DND-41 (cell line): Measurements from ENCODE around the gene CRTC3.

Experiments
- ATAC-seq: fragments of 200-7000 bp; cut with Tn5 transposase; 3 replicates; pipeline ENCODE4 v1.9.1; 2021; ENCODE audit warnings: low read depth; ENCODE audit not compliant: insufficient read depth
- DNase-seq: peaks from one replicate; pipeline ENCODE4 v3.0.0-alpha.2; 2020
- H2AFZ ChIP-seq: 2 replicates; pipeline ENCODE4 v1.6.0; 2012; ENCODE audit warnings: low read depth, low read length
- H3K27ac ChIP-seq: 2 replicates; pipeline ENCODE4 v1.5.1; 2012; ENCODE audit warnings: low read length, inconsistent platforms
- H3K27me3 ChIP-seq: fragments of 200-600 bp; sonication (generic); 2 replicates; pipeline ENCODE4 v1.6.0; 2012; ENCODE audit warnings: low read length, mild to moderate bottlenecking, inconsistent platforms; ENCODE audit not compliant: insufficient read depth, poor library complexity
- H3K36me3 ChIP-seq: 2 replicates; pipeline ENCODE4 v1.5.1; 2012; ENCODE audit warnings: low read length, inconsistent platforms; ENCODE audit not compliant: insufficient read depth
- H3K4me1 ChIP-seq: 2 replicates; pipeline ENCODE4 v1.5.1; 2012; ENCODE audit warnings: mild to moderate bottlenecking, low read length; ENCODE audit not compliant: insufficient read depth
- H3K4me2 ChIP-seq: 2 replicates; pipeline ENCODE4 v1.6.0; 2012; ENCODE audit warnings: mild to moderate bottlenecking, moderate library complexity, low read length, inconsistent platforms; ENCODE audit not compliant: insufficient read depth
- H3K4me3 ChIP-seq, 2 experiments: fragments of 200-600 bp in 1 of 2; shearing (Covaris generic) in 1 of 2; 2 replicates each; pipeline ENCODE4 v1.5.1; 2012 to 2016; ENCODE audit warnings: inconsistent platforms in 2 of 2, low read length in 2 of 2, mild to moderate bottlenecking in 2 of 2, low read depth in 1 of 2, moderate library complexity in 1 of 2
- H3K79me2 ChIP-seq: 2 replicates; pipeline ENCODE4 v1.6.0; 2012; ENCODE audit warnings: low read length, inconsistent platforms; ENCODE audit not compliant: insufficient read depth
- H3K9ac ChIP-seq: 2 replicates; pipeline ENCODE4 v1.6.0; 2012; ENCODE audit warnings: low read depth, mild to moderate bottlenecking, inconsistent platforms, low read length, moderate library complexity
- H3K9me3 ChIP-seq: 2 replicates; pipeline ENCODE4 v1.5.1; 2012; ENCODE audit warnings: low read length, moderate library complexity, mild to moderate bottlenecking, inconsistent platforms; ENCODE audit not compliant: insufficient read depth, severe bottlenecking
- H4K20me1 ChIP-seq: 2 replicates; pipeline ENCODE4 v1.6.0; 2012; ENCODE audit warnings: low read length; ENCODE audit not compliant: insufficient read depth
- EZH2 ChIP-seq: IDR thresholded peaks from 3 replicates; pipeline ENCODE4 v1.6.1; 2012; ENCODE audit warnings: borderline replicate concordance, low read depth, mild to moderate bottlenecking, moderate library complexity, low read length, inconsistent platforms; ENCODE audit not compliant: severe bottlenecking
- TF ChIP-seq, protein P1 (sequence below): IDR thresholded peaks from 2 replicates; pipeline ENCODE4 v1.5.1; 2012; ENCODE audit warnings: borderline replicate concordance, low read length, moderate library complexity, mild to moderate bottlenecking; ENCODE audit not compliant: poor library complexity, severe bottlenecking; ENCODE audit errors: extremely low read depth

CRTC3 gene

GRCh38 chr15:90617668-90618097, 88.0 kb downstream of the CRTC3 start:
- H2AFZ ChIP-seq = no peak overlapping the region
- H3K9ac ChIP-seq = no peak overlapping the region
- no peak for TF ChIP-seq EZH2
- TF ChIP-seq, protein P1, sequence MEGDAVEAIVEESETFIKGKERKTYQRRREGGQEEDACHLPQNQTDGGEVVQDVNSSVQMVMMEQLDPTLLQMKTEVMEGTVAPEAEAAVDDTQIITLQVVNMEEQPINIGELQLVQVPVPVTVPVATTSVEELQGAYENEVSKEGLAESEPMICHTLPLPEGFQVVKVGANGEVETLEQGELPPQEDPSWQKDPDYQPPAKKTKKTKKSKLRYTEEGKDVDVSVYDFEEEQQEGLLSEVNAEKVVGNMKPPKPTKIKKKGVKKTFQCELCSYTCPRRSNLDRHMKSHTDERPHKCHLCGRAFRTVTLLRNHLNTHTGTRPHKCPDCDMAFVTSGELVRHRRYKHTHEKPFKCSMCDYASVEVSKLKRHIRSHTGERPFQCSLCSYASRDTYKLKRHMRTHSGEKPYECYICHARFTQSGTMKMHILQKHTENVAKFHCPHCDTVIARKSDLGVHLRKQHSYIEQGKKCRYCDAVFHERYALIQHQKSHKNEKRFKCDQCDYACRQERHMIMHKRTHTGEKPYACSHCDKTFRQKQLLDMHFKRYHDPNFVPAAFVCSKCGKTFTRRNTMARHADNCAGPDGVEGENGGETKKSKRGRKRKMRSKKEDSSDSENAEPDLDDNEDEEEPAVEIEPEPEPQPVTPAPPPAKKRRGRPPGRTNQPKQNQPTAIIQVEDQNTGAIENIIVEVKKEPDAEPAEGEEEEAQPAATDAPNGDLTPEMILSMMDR = no peak
- H3K4me3 ChIP-seq = no peak overlapping the region
- ATAC-seq (no peak), DNase-seq (no peak)
- no peak overlapping the region for H3K27ac ChIP-seq
- no peak overlapping the region for H3K4me2 ChIP-seq
- no peaks in the 10 kb centered on the region for H3K27me3 ChIP-seq
- H3K9me3 ChIP-seq = no peaks in the 10 kb centered on the region
- no peaks in the 10 kb centered on the region for H4K20me1 ChIP-seq
- peaks cover 17% of the 10 kb centered on the region for H3K4me1 ChIP-seq
- H3K79me2 ChIP-seq = no peaks in the 10 kb centered on the region
- peaks cover 22% of the 10 kb centered on the region for H3K36me3 ChIP-seq

DNA sequence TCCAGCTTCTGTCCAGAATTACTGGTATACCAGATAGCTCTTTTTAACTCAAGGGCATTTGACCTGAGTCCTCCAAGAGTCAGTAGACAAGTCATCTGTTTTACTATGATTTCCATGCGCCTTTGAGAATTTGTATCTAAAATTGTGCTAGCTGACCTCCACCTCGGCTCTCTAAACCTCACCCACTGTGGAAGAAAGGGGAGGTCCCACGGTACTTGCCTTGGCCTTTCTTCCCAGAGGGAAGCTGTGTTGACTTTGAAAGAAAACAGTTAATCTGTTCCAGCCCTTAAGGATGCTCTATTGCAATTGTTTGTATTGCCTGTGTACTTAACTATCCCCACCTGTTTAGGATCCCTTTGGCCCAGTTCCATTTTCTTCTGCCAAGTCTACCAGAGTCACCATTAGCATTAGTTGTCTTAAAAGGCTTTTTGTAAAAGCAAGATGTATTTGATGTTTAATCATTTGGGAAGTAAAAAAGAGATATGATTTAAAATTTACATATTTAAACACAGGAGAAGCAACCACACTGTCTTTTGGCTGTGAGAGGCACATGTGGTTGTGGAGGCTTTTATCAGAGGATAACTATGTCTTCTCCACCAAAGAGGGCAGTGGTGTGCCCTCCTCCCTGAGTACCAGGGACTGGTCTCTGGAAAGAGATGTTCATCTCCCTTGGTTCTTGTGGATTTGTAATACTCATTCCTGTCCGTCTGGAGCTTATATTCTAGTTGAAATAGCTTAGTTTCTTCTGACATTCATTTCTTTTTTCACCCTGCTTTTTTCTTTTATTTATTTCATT, 88.8 kb downstream of the CRTC3 start:
- peaks cover 17% of the 10 kb centered on the region for H3K4me1 ChIP-seq
- no peak overlapping the region for H3K9ac ChIP-seq
- no peaks in the 10 kb centered on the region for H4K20me1 ChIP-seq
- H3K9me3 ChIP-seq = no peaks in the 10 kb centered on the region
- peaks cover 19% of the 10 kb centered on the region for H3K36me3 ChIP-seq
- no peak overlapping the region for H3K27ac ChIP-seq
- no peaks in the 10 kb centered on the region for H3K79me2 ChIP-seq
- no peak overlapping the region for H2AFZ ChIP-seq
- H3K4me2 ChIP-seq = no peak overlapping the region
- H3K4me3 ChIP-seq = no peak overlapping the region
- no peaks in the 10 kb centered on the region for H3K27me3 ChIP-seq
- ATAC-seq (no peak), DNase-seq (no peak)
- TF ChIP-seq, protein P1 = no peak
- no peak for TF ChIP-seq EZH2

- Histone ChIP-seq H4K20me1 (no peaks in the 10 kb centered on the region), H3K9ac (no peak overlapping the region), H3K27me3 (no peaks in the 10 kb centered on the region), H2AFZ (no peak overlapping the region), H3K27ac (peak overlapping the region; percentile 21), H3K4me2 (no peak overlapping the region), H3K4me1 (peaks cover 17% of the 10 kb centered on the region), H3K36me3 (peaks cover 26% of the 10 kb centered on the region), H3K9me3 (no peaks in the 10 kb centered on the region), H3K4me3 (no peak overlapping the region), H3K79me2 (no peaks in the 10 kb centered on the region)
- TF ChIP-seq EZH2 = no peak
- TF ChIP-seq, protein P1 = peak; percentile 3
- DNase-seq (no peak), ATAC-seq (no peak)
Observed at GRCh38 chr15:90619468-90619867, 89.7 kb downstream of the CRTC3 start.
